ENCODE results near the gene ITGA11.

- TF ChIP-seq POLR2A (IDR thresholded peaks at IDR 0.05) (no peak), EP300 (IDR thresholded peaks at IDR 0.05) (no peak), CTCF (IDR thresholded peaks at IDR 0.05) (no peak), POLR2AphosphoS5 (IDR thresholded peaks at IDR 0.05) (no peak)
Measured at GRCh38 chr15:68336516-68336915, 95.4 kb downstream of the ITGA11 start.

Measured in suprapubic skin (tissue), 4 donors.